ENCODE measurements around the gene GALNT7.

Gene GALNT7

DNA sequence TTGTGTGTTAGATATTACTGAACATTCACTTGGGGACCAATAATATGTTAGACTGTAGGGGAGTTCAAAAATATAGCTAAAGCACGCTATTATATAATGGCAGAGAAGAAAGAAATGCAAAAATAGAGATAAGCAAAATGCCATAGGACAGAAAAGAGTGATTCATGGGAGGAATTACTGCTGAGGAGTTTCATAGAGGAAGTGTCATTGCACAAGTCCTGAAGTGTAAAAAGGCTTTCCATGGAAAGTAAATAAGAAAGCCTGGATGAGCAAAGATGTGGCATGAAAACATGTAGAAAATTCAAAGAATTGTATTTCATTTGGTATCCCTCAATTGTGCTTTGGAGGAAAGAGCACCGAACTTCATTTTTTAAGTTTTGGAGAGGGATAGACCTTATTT lies 151.1 kb downstream of the GALNT7 start:
- no peak overlapping the region for H3K4me3 ChIP-seq (replicated peaks in 1 of 2; ENCODE audit: low read depth in 2 of 2, low read length in 2 of 2)
- TF ChIP-seq, protein P1, sequence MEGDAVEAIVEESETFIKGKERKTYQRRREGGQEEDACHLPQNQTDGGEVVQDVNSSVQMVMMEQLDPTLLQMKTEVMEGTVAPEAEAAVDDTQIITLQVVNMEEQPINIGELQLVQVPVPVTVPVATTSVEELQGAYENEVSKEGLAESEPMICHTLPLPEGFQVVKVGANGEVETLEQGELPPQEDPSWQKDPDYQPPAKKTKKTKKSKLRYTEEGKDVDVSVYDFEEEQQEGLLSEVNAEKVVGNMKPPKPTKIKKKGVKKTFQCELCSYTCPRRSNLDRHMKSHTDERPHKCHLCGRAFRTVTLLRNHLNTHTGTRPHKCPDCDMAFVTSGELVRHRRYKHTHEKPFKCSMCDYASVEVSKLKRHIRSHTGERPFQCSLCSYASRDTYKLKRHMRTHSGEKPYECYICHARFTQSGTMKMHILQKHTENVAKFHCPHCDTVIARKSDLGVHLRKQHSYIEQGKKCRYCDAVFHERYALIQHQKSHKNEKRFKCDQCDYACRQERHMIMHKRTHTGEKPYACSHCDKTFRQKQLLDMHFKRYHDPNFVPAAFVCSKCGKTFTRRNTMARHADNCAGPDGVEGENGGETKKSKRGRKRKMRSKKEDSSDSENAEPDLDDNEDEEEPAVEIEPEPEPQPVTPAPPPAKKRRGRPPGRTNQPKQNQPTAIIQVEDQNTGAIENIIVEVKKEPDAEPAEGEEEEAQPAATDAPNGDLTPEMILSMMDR (IDR thresholded peaks at IDR 0.05; ENCODE audit: low read depth, low read length), result no peak
- peak; percentile 66 to 73 for DNase-seq (ENCODE audit: low read depth in 2 of 2)

DNA sequence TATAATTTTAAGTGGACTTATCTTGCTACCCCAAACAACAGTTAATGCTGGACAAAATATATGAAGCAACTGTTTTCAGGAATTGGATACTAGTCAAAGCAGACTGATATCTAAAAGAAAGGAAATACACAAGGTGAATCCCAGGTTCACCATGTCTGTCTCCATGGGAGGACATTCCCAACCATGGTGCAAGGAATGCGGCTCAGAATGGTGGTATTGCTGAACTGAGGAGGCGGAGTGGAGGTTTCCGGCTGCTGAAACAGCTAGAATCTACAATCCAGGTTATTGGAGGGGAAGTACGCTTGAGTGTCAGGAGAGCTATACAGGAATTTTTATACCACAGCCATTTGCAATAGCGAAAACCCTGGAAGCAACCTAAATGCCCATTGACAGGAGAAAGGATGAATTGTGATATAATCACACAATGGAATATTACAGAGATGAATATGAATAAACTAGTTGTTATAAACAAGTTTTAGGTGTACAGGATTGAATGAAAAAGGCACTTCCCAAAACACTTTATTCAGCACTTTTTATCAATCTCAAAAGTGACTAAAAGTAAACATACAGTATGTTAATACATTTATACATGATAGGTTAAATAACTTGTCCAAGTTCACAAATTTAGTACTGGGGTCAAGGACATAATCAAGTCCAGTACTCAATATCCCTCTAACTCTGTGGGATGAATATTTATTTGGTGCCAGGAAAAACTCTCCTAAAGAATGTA lies 156.6 kb downstream of the GALNT7 start:
- H3K4me3 ChIP-seq (replicated peaks in 1 of 2; ENCODE audit: low read depth in 2 of 2, low read length in 2 of 2), result no peak overlapping the region
- no peak for DNase-seq (ENCODE audit: low read depth in 2 of 2)
- TF ChIP-seq, protein P1 (IDR thresholded peaks at IDR 0.05; ENCODE audit: low read depth, low read length), result no peak

DNA sequence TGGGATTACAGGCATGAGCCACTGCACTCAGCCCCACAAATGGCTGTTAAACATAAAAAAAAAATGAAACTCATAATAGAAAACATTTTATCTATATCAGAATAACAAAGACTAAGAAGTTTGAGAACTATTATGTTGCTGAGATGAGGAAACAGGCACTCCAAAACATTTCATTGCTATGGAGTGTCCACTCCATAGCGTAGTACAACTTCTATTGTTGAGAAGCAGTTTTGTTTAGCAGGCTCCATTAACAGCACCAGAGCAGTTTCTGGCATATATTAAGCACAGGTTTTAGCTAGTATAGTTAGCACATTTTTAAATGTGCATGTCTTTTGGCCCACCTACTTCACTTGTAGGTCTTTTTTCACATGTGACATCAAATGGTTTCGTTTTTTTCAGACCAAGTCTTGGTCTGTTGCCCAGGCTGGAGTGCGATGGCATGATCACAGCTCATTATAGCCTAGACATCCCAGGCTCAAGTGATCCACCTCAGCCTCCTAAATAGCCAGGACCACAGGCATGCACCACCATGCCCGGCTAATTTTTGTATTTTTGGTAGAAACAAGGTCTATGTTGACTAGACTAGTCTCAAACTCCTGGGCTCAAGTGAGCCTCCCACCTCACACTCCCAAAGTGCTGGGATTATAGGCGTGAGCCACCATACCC lies 159.8 kb downstream of the GALNT7 start:
- TF ChIP-seq, protein P1 (IDR thresholded peaks at IDR 0.05; ENCODE audit: low read depth, low read length), result no peak
- no peak for DNase-seq (ENCODE audit: low read depth in 2 of 2)
- no peak overlapping the region for H3K4me3 ChIP-seq (replicated peaks in 1 of 2; ENCODE audit: low read depth in 2 of 2, low read length in 2 of 2)

DNA sequence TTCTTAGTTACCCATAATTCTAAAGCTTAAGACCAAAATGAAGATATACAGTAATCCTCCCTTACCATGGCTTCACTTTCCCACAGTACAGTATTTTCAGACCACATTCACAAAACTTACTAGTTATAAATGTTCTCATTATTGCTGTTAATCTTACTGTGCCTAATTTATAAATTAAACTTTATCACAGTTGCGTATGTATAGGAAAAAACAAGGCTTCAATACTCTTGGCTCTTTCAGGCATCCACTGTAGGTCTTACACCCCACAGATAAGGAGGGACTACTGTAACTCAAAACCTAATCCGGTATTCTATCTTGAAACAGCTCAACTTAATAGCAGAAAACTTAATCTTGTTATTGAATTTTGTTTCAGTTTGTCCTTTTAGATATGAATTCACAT lies 162.0 kb downstream of the GALNT7 start:
- TF ChIP-seq, protein P1 (IDR thresholded peaks at IDR 0.05; ENCODE audit: low read depth, low read length), result no peak
- no peak for DNase-seq (ENCODE audit: low read depth in 2 of 2)
- H3K4me3 ChIP-seq (replicated peaks in 1 of 2; ENCODE audit: low read depth in 2 of 2, low read length in 2 of 2), result no peak overlapping the region

DNA sequence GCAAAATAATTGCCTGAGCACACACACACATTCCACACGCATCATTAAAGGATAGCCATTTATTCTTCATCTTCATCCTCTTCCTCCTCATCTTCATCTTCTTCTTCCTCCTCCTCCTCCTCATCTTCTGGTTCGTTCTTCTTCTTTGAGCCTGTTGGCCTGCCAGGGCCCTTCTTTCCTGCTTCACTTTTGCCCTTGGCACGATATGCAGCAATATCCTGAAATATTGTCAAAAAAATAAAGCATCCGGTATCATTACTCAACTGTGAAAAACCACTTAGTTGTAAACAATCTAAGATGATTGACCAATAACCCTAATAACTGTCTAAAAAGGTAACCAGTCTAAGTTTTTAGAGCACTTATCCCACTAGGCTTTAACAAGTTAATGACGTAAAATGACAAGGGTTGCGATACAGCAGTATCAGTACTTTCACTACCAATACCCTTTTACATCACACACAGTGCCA lies 163.4 kb downstream of the GALNT7 start:
- H3K4me3 ChIP-seq (replicated peaks in 1 of 2; ENCODE audit: low read depth in 2 of 2, low read length in 2 of 2), result peak overlapping the region; percentile 94 to 100
- peak; percentile 27 to 53 for DNase-seq (ENCODE audit: low read depth in 2 of 2)
- TF ChIP-seq, protein P1 (IDR thresholded peaks at IDR 0.05; ENCODE audit: low read depth, low read length), result no peak

DNA sequence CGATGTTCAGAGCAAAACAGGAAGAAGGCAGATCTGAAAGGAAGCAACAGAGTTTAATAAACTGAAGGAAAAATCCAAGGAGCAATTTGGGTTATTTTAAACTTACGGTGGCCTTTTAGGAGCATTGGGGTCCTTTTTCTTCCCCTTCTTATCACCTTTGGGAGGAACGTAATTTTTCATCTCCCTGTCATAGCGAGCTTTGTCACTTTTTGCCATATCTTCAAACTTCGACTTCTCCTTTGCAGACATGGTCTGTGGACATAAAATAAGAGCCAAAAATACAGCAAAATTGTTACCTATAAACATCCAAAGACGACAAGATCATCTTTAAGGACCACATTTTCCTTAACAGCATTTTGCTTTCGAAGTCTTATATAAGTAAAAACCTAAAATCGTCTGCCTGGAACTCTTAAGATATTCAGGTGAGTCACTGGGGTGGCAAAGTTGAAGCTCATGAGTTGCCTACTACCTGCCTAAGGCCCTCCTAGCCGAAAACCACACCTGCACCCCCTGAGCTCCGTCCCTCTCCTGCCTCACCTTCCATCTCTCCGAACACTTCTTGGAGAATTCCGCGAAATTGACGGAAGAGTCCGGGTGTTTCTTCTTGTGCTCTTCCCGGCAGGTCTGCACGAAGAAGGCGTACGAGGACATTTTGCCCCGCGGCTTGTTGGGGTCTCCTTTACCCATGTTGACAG lies 164.5 kb downstream of the GALNT7 start:
- peak; percentile 10 to 22 for DNase-seq (ENCODE audit: low read depth in 2 of 2)
- TF ChIP-seq, protein P1 (IDR thresholded peaks at IDR 0.05; ENCODE audit: low read depth, low read length), result no peak

More for the DNA sequence above, 164.5 kb downstream of the GALNT7 start:
- peak overlapping the region; percentile 94 to 100 for H3K4me3 ChIP-seq (replicated peaks in 1 of 2; ENCODE audit: low read depth in 2 of 2, low read length in 2 of 2)

Measured in cardiac fibroblast (primary cell).